SK-N-SH (cell line): Measurements from ENCODE around the gene EEF1A2.

Experiments used
- CTCF ChIP-seq: fragments of 200-600 bp; sonication (generic); IDR thresholded peaks from 2 replicates; pipeline ENCODE4 v1.6.1; 2017; ENCODE audit warnings: antibody characterized with exemption, mild to moderate bottlenecking, moderate library complexity
- POLR2AphosphoS5 ChIP-seq: IDR thresholded peaks from 2 replicates; pipeline ENCODE4 v1.6.1; 2012; ENCODE audit warnings: low read depth, low read length
- SMC3 ChIP-seq: IDR thresholded peaks from 2 replicates; pipeline ENCODE4 v1.6.1; 2012; ENCODE audit warnings: low read depth, low read length, improper control_type of control experiment
- TAF1 ChIP-seq: IDR thresholded peaks from 2 replicates; pipeline ENCODE4 v1.6.1; 2012; ENCODE audit warnings: low read depth, mild to moderate bottlenecking, low read length, moderate library complexity, borderline replicate concordance
- USF2 ChIP-seq: fragments of 150-350 bp; IDR thresholded peaks from 2 replicates; pipeline ENCODE4 v1.6.1; 2017; ENCODE audit warnings: antibody characterized with exemption, low read length, low read depth, borderline replicate concordance

GRCh38 chr20:63464289-63464635 lies 34.6 kb downstream of the EEF1A2 start:
- TF ChIP-seq TAF1 = no peak
- no peak for TF ChIP-seq POLR2AphosphoS5
- TF ChIP-seq CTCF = no peak
- no peak for TF ChIP-seq USF2
- no peak for TF ChIP-seq SMC3
